ENCODE data around the gene CYBC1.

The CYBC1 gene

GRCh38 chr17:82447876-82448275 is 2.7 kb downstream of the CYBC1 start:
- no peak for DNase-seq (ENCODE audit: low read depth)

GRCh38 chr17:82446649-82447048 is 3.9 kb downstream of the CYBC1 start:
- no peak for DNase-seq (ENCODE audit: low read depth)

- DNase-seq (ENCODE audit: low read depth) = no peak
These were observed 4.4 kb downstream of the CYBC1 start for GRCh38 chr17:82446124-82446523.

GRCh38 chr17:82445542-82445941 is 5.0 kb downstream of the CYBC1 start:
- no peak for DNase-seq (ENCODE audit: low read depth)

GRCh38 chr17:82444941-82445521 is 5.5 kb downstream of the CYBC1 start:
- DNase-seq (ENCODE audit: low read depth) = no peak

GRCh38 chr17:82444284-82444893 is 6.2 kb downstream of the CYBC1 start:
- no peak for DNase-seq (ENCODE audit: low read depth)

- DNase-seq (ENCODE audit: low read depth) = no peak
These were observed 6.9 kb downstream of the CYBC1 start for GRCh38 chr17:82443465-82444283.

- no peak for DNase-seq (ENCODE audit: low read depth)
These were observed 7.7 kb downstream of the CYBC1 start for GRCh38 chr17:82442643-82443464.

- no peak for DNase-seq (ENCODE audit: low read depth)
These were observed 8.7 kb downstream of the CYBC1 start for GRCh38 chr17:82441691-82442487.

- DNase-seq (ENCODE audit: low read depth) = no peak
These were observed 9.4 kb downstream of the CYBC1 start for GRCh38 chr17:82440991-82441627.

GRCh38 chr17:82440469-82440981 is 10.0 kb downstream of the CYBC1 start:
- DNase-seq (ENCODE audit: low read depth) = no peak

- DNase-seq (ENCODE audit: low read depth) = no peak
These were observed 10.7 kb downstream of the CYBC1 start for GRCh38 chr17:82439829-82440365.

- DNase-seq (ENCODE audit: low read depth) = no peak
These were observed 11.2 kb downstream of the CYBC1 start for GRCh38 chr17:82439194-82439828.

- DNase-seq (ENCODE audit: low read depth) = no peak
These were observed 12.0 kb downstream of the CYBC1 start for GRCh38 chr17:82438401-82439193.

GRCh38 chr17:82437325-82437668 is 13.3 kb downstream of the CYBC1 start:
- DNase-seq (ENCODE audit: low read depth) = no peak

GRCh38 chr17:82436601-82437324 is 13.8 kb downstream of the CYBC1 start:
- no peak for DNase-seq (ENCODE audit: low read depth)

- no peak for DNase-seq (ENCODE audit: low read depth)
These were observed 14.7 kb downstream of the CYBC1 start for GRCh38 chr17:82435601-82436583.
